Heart left ventricle (tissue), 16 donors: ENCODE measurements around the gene NPTX1. TPM values are rescaled to one million over a fixed set of nuclear protein-coding genes. Genes with fewer than 3 reads are reported as not detected.

Experiments used
- ATAC-seq, 4 donors: fragments of 200-7000 bp; cut with Tn5 transposase; one replicate each; pipeline ENCODE4 v1.9.1; 2020 to 2022; ENCODE audit warnings: moderate library complexity in 4 of 4, mild to moderate bottlenecking in 3 of 4, moderate number of reproducible peaks in 1 of 4
- DNase-seq, 5 donors: peaks; one replicate each; pipeline ENCODE4 v3.0.0-alpha.2; 2020
- H3K27ac ChIP-seq, 12 donors: fragments of 200-600 bp; sonication (generic) in 4 of 12; one replicate each; pipeline versions ENCODE4 v1.5.0 to v1.8.0; 2016 to 2022; ENCODE audit warnings: mild to moderate bottlenecking in 2 of 12
- H3K27me3 ChIP-seq, 9 donors: fragments of 200-600 bp; sonication (generic) in 2 of 9; one replicate each; pipeline versions ENCODE4 v1.5.1 to v1.8.0; 2016 to 2022; ENCODE audit warnings: mild to moderate bottlenecking in 3 of 9
- H3K36me3 ChIP-seq, 9 donors: fragments of 200-600 bp; sonication (generic) in 2 of 9; one replicate each; pipeline versions ENCODE4 v1.5.0 to v1.8.0; 2018 to 2022; ENCODE audit warnings: mild to moderate bottlenecking in 2 of 9
- H3K4me1 ChIP-seq, 12 donors: fragments of 200-600 bp; sonication (generic) in 4 of 12; one replicate each; pipeline versions ENCODE4 v1.5.0 to v1.8.0; 2016 to 2022; ENCODE audit warnings: mild to moderate bottlenecking in 3 of 12
- H3K4me3 ChIP-seq, 12 donors: fragments of 200-600 bp; sonication (generic) in 4 of 12; one replicate each; pipeline versions ENCODE4 v1.5.0 to v1.8.0; 2017 to 2022; ENCODE audit warnings: mild to moderate bottlenecking in 9 of 12, moderate library complexity in 4 of 12
- H3K9me3 ChIP-seq, 12 donors: fragments of 200-600 bp; sonication (generic) in 4 of 12; one replicate each; pipeline versions ENCODE4 v1.5.0 to v1.8.0; 2016 to 2022; ENCODE audit warnings: mild to moderate bottlenecking in 1 of 12
- CTCF ChIP-seq, 12 donors: fragments of 200-600 bp; sonication (generic) in 4 of 12; IDR thresholded peaks; one replicate each; pipeline versions ENCODE4 v1.5.0 to v1.8.0; 2018 to 2022; ENCODE audit warnings: antibody characterized with exemption in 12 of 12, mild to moderate bottlenecking in 5 of 12
- POLR2A ChIP-seq, 2 donors: fragments of 450-650 bp; IDR thresholded peaks; one replicate each; pipeline ENCODE4 v1.6.1; 2017; ENCODE audit warnings: antibody characterized with exemption in 2 of 2, mild to moderate bottlenecking in 2 of 2, moderate library complexity in 2 of 2
- WGBS, 4 donors: extraction: QIAGEN DNeasy Blood & Tissue Kit in 2 of 4; methylation state at CpG; one replicate each; pipeline versions ENCODE4 v1.1.5 to v1.1.7; 2013 to 2018; 5-methylcytosine and 5-hydroxymethylcytosine counted together
- intact Hi-C, 10 donors: fragments of 100-400 bp; cut with DNase I; formaldehyde crosslinking; loops; one replicate each; pipeline versions ENCODE4 v1.11.1 to v1.14.2; 2022
- polyA plus RNA-seq, 2 donors: library from polyadenylated mRNA; stranded (reverse); fragments of 200-250 nt; gene quantifications; one replicate each; pipeline ENCODE4 v1.2.3, GENCODE V29; 2013
- total RNA-seq, 9 donors: library from RNA; depleted of rRNA in 2 of 9; stranded (reverse); fragments of >200 nt in 2 of 9; fragmentation: NEBNext Ultra II Directional in 3 of 9; extraction: Animal tissue kit (Norgen Biotek cat#: 25700) in 3 of 9; gene quantifications; one replicate each; pipeline versions ENCODE4 v1.1.0 to v1.2.4, GENCODE V29; 2016 to 2023
- donor health status: ischemic (EF 13 %, LVEDD 7.1; RV severe dilation, severe dysfunction).
- donor health status: healthy with polysubstance abuse.
- donor health status: DM: no; HTN: yes; CAD: no.
- donor health status: DM: no; HTN: no; CAD: no.
- donor health status: ischemic (EF 25% LVEDD 6.9; RV normal size, moderate dysfunction).
- donor health status: ischemic (EF 25% LVEDD 5.7; RV mildly dilated, moderate dysfunction).
- donor health status: healthy.
- donor health status: DM: yes; HTN: yes; CAD: no.
- donor health status: ischemic (EF 35%, LVEDD 5.7; RV mildly dilated, moderate dysfunction).
- donor health status: nonischemic (EF 11% LVEDD 7.7; RV severe dilation, severe dysfunction).
- donor health status: DM: yes; HTN: yes; CAD: no.
- donor health status: PGD.
- donor health status: ischemic (EF 29% LVEDD 5.4; RV normal size, mild dysfunction).
- donor health status: nonischemic (EF 23%, LVEDD 6.1; RV moderate dilation, normal function).

The NPTX1 gene
- total and polyA plus RNA-seq, 11 donors = 0.01 to 0.58 (median 0.09) TPM; not detected in 7

GRCh38 chr17:80469667-80470066, 6.7 kb downstream of the NPTX1 start:
- H3K27me3 ChIP-seq = peaks cover 25 to 96% (median 54%) of the 10 kb centered on the region in 9 donors
- DNase-seq (no peak), ATAC-seq (no peak)
- H3K27ac ChIP-seq = no peak overlapping the region
- WGBS, 4 donors = 71 to 80% (median 76%) methylated on average over 7 to 11 of the region's 11 CpGs
- intact Hi-C loops = no loop called here
- H3K9me3 ChIP-seq = no peaks in the 10 kb centered on the region
- no peak overlapping the region for H3K4me3 ChIP-seq
- TF ChIP-seq CTCF (IDR thresholded peaks at IDR 0.05) = no peak
- no peak for TF ChIP-seq POLR2A (IDR thresholded peaks at IDR 0.05)
- H3K36me3 ChIP-seq = no peaks in the 10 kb centered on the region
- peaks cover 0 to 4% (median 0%) of the 10 kb centered on the region in 12 donors for H3K4me1 ChIP-seq

GRCh38 chr17:80468781-80469493, 7.5 kb downstream of the NPTX1 start:
- Histone ChIP-seq H3K4me3 (no peak overlapping the region), H3K27me3 (peaks cover 18 to 93% (median 48%) of the 10 kb centered on the region in 9 donors), H3K4me1 (no peaks in the 10 kb centered on the region), H3K27ac (no peak overlapping the region), H3K9me3 (no peaks in the 10 kb centered on the region), H3K36me3 (no peaks in the 10 kb centered on the region)
- no peak for DNase-seq
- 71 to 76% (median 74%) methylated on average over 26 to 28 of the region's 28 CpGs for WGBS, 4 donors
- intact Hi-C loops = no loop called here
- ATAC-seq = no peak
- TF ChIP-seq POLR2A (IDR thresholded peaks at IDR 0.05) (no peak), CTCF (IDR thresholded peaks at IDR 0.05) (no peak)

- H3K4me1 ChIP-seq = no peaks in the 10 kb centered on the region
- no peak overlapping the region for H3K27ac ChIP-seq
- 10 to 19% (median 11%) methylated on average over 10 to 16 of the region's 16 CpGs for WGBS, 4 donors
- no peaks in the 10 kb centered on the region for H3K36me3 ChIP-seq
- no peak for DNase-seq
- intact Hi-C loops = no loop called here
- H3K27me3 ChIP-seq = peaks cover 11 to 86% (median 41%) of the 10 kb centered on the region in 9 donors
- H3K4me3 ChIP-seq = no peak overlapping the region
- TF ChIP-seq POLR2A (IDR thresholded peaks at IDR 0.05) (no peak), CTCF (IDR thresholded peaks at IDR 0.05) (no peak)
- H3K9me3 ChIP-seq = no peaks in the 10 kb centered on the region
- peak in 2 of 4 donors; percentile 6 to 33 for ATAC-seq
These were observed 8.2 kb downstream of the NPTX1 start for GRCh38 chr17:80468242-80468641.

- intact Hi-C loops = no loop called here
- Histone ChIP-seq H3K4me3 (no peak overlapping the region), H3K9me3 (no peaks in the 10 kb centered on the region), H3K27ac (no peak overlapping the region), H3K36me3 (no peaks in the 10 kb centered on the region), H3K4me1 (peaks cover 0 to 2% (median 0%) of the 10 kb centered on the region in 12 donors), H3K27me3 (peaks cover 6 to 69% (median 36%) of the 10 kb centered on the region in 9 donors)
- ATAC-seq (no peak), DNase-seq (no peak)
- WGBS, 4 donors = 72 to 82% (median 77%) methylated on average over 15 of the region's 15 CpGs
- TF ChIP-seq CTCF (IDR thresholded peaks at IDR 0.05) (no peak), POLR2A (IDR thresholded peaks at IDR 0.05) (no peak)
These were observed 10.2 kb downstream of the NPTX1 start for GRCh38 chr17:80466188-80466705.
